ENCODE measurements around the gene UVSSA.

- TF ChIP-seq EZH2 (IDR thresholded peaks at IDR 0.05) (no peak), POLR2AphosphoS5 (IDR thresholded peaks at IDR 0.05; ENCODE audit: borderline replicate concordance, low read depth, low read length) (no peak)
These were observed 29.4 kb downstream of the UVSSA start for GRCh38 chr4:1376391-1376840.
